Suprapubic skin (tissue), 4 donors: ENCODE data around the gene TIMM44.

ENCODE experiments used
- CTCF ChIP-seq, 2 donors: fragments of 200-600 bp in 1 of 2; fragments of 450-650 bp in 1 of 2; sonication (generic) in 1 of 2; IDR thresholded peaks; one replicate each; pipeline ENCODE4 v1.5.1; 2016 to 2019; ENCODE audit warnings: antibody characterized with exemption in 2 of 2, mild to moderate bottlenecking in 1 of 2, moderate library complexity in 1 of 2
- POLR2A ChIP-seq, 2 donors: fragments of 450-650 bp; IDR thresholded peaks; one replicate each; pipeline ENCODE4 v1.6.1; 2017; ENCODE audit warnings: antibody characterized with exemption in 2 of 2, mild to moderate bottlenecking in 2 of 2, moderate library complexity in 2 of 2
- POLR2AphosphoS5 ChIP-seq, 3 donors: sonication (generic); formaldehyde crosslinking; IDR thresholded peaks; one replicate each; pipeline ENCODE4 v1.6.1; 2017; ENCODE audit warnings: antibody characterized with exemption in 3 of 3

- TF ChIP-seq POLR2AphosphoS5 (IDR thresholded peaks at IDR 0.05) (no peak), POLR2A (IDR thresholded peaks at IDR 0.05) (no peak), CTCF (IDR thresholded peaks at IDR 0.05) (no peak)
These were observed 34.6 kb downstream of the TIMM44 start for GRCh38 chr19:7908742-7909461.
